ENCODE results near the gene TRMT1.

DNA sequence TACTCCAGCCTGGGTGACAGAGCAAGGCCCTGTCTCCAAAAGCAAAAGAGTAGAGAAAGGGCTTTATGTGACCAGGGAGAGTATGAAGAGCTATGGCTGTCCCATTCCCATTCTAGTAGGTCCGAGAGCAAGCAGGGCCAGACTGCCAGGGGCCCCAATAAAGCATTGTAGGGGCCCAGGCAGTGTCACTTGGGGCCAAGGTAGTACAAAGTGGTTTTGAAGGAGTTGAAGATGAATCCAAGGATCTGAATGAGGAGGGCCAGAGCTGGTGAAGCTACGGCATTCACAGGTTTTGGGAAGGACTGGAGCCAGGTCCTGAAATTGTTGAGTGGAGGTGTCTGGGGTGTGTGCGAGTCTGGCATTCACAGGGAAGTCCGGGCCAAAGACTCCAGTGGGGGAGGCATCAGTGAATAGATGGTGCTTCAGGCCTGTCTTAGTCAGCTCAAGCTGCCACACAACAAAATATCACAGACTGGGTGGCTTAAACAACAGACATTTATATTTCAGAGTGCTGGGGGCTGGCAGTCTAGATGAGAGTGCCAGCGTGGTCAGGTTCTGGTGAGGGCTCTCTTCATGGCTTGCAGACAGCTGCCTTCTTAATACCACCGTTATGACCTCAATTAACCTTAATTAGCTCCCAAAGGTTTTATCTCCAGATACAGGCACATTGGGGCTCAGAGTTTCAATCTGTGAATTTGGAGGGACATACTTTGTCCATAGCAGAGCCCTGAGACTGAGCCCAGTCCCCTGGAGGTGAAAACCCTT, 11.5 kb upstream of the TRMT1 start:
- TF ChIP-seq, protein P1, sequence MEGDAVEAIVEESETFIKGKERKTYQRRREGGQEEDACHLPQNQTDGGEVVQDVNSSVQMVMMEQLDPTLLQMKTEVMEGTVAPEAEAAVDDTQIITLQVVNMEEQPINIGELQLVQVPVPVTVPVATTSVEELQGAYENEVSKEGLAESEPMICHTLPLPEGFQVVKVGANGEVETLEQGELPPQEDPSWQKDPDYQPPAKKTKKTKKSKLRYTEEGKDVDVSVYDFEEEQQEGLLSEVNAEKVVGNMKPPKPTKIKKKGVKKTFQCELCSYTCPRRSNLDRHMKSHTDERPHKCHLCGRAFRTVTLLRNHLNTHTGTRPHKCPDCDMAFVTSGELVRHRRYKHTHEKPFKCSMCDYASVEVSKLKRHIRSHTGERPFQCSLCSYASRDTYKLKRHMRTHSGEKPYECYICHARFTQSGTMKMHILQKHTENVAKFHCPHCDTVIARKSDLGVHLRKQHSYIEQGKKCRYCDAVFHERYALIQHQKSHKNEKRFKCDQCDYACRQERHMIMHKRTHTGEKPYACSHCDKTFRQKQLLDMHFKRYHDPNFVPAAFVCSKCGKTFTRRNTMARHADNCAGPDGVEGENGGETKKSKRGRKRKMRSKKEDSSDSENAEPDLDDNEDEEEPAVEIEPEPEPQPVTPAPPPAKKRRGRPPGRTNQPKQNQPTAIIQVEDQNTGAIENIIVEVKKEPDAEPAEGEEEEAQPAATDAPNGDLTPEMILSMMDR (IDR thresholded peaks at IDR 0.05), result no peak
- no peak for TF ChIP-seq POLR2A (IDR thresholded peaks at IDR 0.05)

All from uterus (tissue), 2 donors.